ENCODE measurements around the gene BSDC1.

The BSDC1 gene

GRCh38 chr1:32393136-32393535 is 1.1 kb downstream of the BSDC1 start:
- no peak for FAIRE-seq
- no peak for TF ChIP-seq CTCF (IDR thresholded peaks at IDR 0.05; ENCODE audit: insufficient read depth, missing control alignments)
- no peak for DNase-seq (ENCODE audit: insufficient read length, low spot score)

GRCh38 chr1:32392325-32392724 is 1.9 kb downstream of the BSDC1 start:
- no peak for DNase-seq (ENCODE audit: insufficient read length, low spot score)
- TF ChIP-seq CTCF (IDR thresholded peaks at IDR 0.05; ENCODE audit: insufficient read depth, missing control alignments) = no peak
- no peak for FAIRE-seq

- TF ChIP-seq CTCF (IDR thresholded peaks at IDR 0.05; ENCODE audit: insufficient read depth, missing control alignments) = no peak
- FAIRE-seq (no peak), DNase-seq (ENCODE audit: insufficient read length, low spot score) (no peak)
These were observed 3.1 kb downstream of the BSDC1 start for GRCh38 chr1:32390904-32391870.

- FAIRE-seq = no peak
- no peak for DNase-seq (ENCODE audit: insufficient read length, low spot score)
- no peak for TF ChIP-seq CTCF (IDR thresholded peaks at IDR 0.05; ENCODE audit: insufficient read depth, missing control alignments)
These were observed 5.6 kb downstream of the BSDC1 start for GRCh38 chr1:32388641-32389040.

- no peak for TF ChIP-seq CTCF (IDR thresholded peaks at IDR 0.05; ENCODE audit: insufficient read depth, missing control alignments)
- DNase-seq (ENCODE audit: insufficient read length, low spot score) (no peak), FAIRE-seq (no peak)
These were observed 7.4 kb downstream of the BSDC1 start for GRCh38 chr1:32386676-32387392.

GRCh38 chr1:32380057-32380456 is 14.2 kb downstream of the BSDC1 start:
- FAIRE-seq = no peak
- TF ChIP-seq CTCF (IDR thresholded peaks at IDR 0.05; ENCODE audit: insufficient read depth, missing control alignments) = no peak
- DNase-seq (ENCODE audit: insufficient read length, low spot score) = no peak
